ENCODE measurements around the gene NT5M. TPM values are rescaled to one million over a fixed set of nuclear protein-coding genes. Genes with fewer than 3 reads are reported as not detected.

NT5M gene
- total RNA-seq, 1 donor from 2014 or later: 4.1 TPM

DNA sequence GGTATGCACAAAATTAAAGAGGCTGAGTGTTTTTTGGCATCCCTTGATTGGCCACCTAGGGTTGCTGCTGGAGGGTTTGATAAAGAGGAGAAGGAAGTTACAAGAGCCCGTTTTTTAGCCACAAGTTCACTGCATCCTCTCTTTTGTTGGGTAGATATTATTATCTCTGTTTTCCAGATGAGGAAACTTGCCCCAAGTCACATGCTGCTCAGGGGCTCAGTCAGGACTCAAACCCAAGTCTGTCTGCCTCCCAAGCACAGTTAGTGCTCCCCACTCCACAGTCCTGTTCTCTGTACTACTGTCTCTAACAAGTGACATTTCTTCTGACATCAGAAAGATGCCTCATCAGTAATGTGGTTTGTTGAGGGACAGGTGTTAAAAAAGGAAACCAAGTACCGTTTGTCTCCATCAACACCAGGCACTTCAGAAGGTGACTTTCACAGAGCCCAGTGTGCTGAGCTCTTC is 1.4 kb downstream of the NT5M start:
- Mint-ChIP-seq H3K4me3 (peak overlapping the region; percentile 86), H3K9me3 (no peaks in the 10 kb centered on the region), H3K4me1 (peaks cover 24% of the 10 kb centered on the region), H3K27me3 (ENCODE audit: insufficient read depth, low read depth) (peaks cover 18% of the 10 kb centered on the region), H3K27ac (no peak overlapping the region), H3K36me3 (peaks cover 10% of the 10 kb centered on the region)
- no peak overlapping the region for H3K4me2 ChIP-seq
- no peaks in the 10 kb centered on the region for H3K79me2 ChIP-seq (ENCODE audit: low read depth)
- no peaks in the 10 kb centered on the region for H4K20me1 ChIP-seq (ENCODE audit: low read depth)
- H2AFZ ChIP-seq (replicated peaks): no peak overlapping the region
- no peak overlapping the region for H3K9ac ChIP-seq
- no peaks in the 10 kb centered on the region for H3K9me3 ChIP-seq (ENCODE audit: low read depth)
- H3K4me3 ChIP-seq: no peak overlapping the region
- H3K36me3 ChIP-seq: no peaks in the 10 kb centered on the region
- no peaks in the 10 kb centered on the region for H3K4me1 ChIP-seq
- TF ChIP-seq EZH2 (IDR thresholded peaks at IDR 0.05): no peak
- H3F3A ChIP-seq (ENCODE audit: low read depth): peaks cover 39% of the 10 kb centered on the region
- H3K27ac ChIP-seq: no peak overlapping the region
- DNase-seq (ENCODE audit: low spot score): no peak
- H3K27me3 ChIP-seq: peaks cover 20% of the 10 kb centered on the region

- H3K9me3 ChIP-seq (ENCODE audit: low read depth): no peaks in the 10 kb centered on the region
- H3K4me2 ChIP-seq: no peak overlapping the region
- H2AFZ ChIP-seq (replicated peaks): no peak overlapping the region
- peaks cover 18% of the 10 kb centered on the region for H3K4me1 Mint-ChIP-seq
- H3K36me3 ChIP-seq: no peaks in the 10 kb centered on the region
- H3K27ac Mint-ChIP-seq: no peak overlapping the region
- no peak for TF ChIP-seq EZH2 (IDR thresholded peaks at IDR 0.05)
- TF ChIP-seq CTCF (IDR thresholded peaks at IDR 0.05): no peak
- TF ChIP-seq EZH2phosphoT487 (IDR thresholded peaks at IDR 0.05): no peak
- no peaks in the 10 kb centered on the region for H3K9me3 Mint-ChIP-seq
- no peaks in the 10 kb centered on the region for H3K4me1 ChIP-seq
- H3K79me2 ChIP-seq (ENCODE audit: low read depth): no peaks in the 10 kb centered on the region
- H3K4me3 Mint-ChIP-seq: peak overlapping the region; percentile 43
- no peak for DNase-seq (ENCODE audit: low spot score)
- no peaks in the 10 kb centered on the region for H4K20me1 ChIP-seq (ENCODE audit: low read depth)
- peaks cover 20% of the 10 kb centered on the region for H3K27me3 ChIP-seq
- H3K27me3 Mint-ChIP-seq (ENCODE audit: insufficient read depth, low read depth): peaks cover 15% of the 10 kb centered on the region
- peaks cover 14% of the 10 kb centered on the region for H3K36me3 Mint-ChIP-seq
- H3K4me3 ChIP-seq: no peak overlapping the region
- H3K27ac ChIP-seq: no peak overlapping the region
- no peak overlapping the region for H3K9ac ChIP-seq
- peaks cover 32% of the 10 kb centered on the region for H3F3A ChIP-seq (ENCODE audit: low read depth)
Observed at GRCh38 chr17:17305281-17305801, 2.2 kb downstream of the NT5M start.

DNA sequence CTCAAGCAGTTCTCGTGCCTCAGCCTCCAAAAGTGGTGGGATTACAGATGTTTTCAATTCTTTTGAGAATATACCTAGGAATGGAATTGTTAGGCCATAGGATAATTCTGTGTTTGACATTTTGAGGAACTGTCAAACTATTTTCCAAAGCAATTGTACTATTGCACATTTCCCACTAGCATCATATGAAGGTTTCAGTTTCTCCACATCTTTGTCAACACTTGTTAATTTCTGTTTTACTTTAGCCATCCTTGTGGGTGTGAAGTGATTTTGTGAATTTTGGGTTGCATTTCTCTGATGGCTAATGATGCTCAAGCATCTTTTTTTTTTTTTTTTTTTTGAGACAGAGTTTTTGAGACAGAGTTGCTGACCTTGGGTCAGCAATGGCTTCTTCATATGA is 6.2 kb downstream of the NT5M start:
- H3K36me3 ChIP-seq: no peaks in the 10 kb centered on the region
- H3K79me2 ChIP-seq (ENCODE audit: low read depth): no peaks in the 10 kb centered on the region
- no peak overlapping the region for H3K4me3 Mint-ChIP-seq
- H3K9ac ChIP-seq: no peak overlapping the region
- no peak overlapping the region for H3K27ac Mint-ChIP-seq
- no peaks in the 10 kb centered on the region for H3K4me1 ChIP-seq
- TF ChIP-seq EZH2phosphoT487 (IDR thresholded peaks at IDR 0.05) (no peak), CTCF (IDR thresholded peaks at IDR 0.05) (no peak), EZH2 (IDR thresholded peaks at IDR 0.05) (no peak)
- peaks cover 9% of the 10 kb centered on the region for H3K4me1 Mint-ChIP-seq
- peaks cover 3% of the 10 kb centered on the region for H3K9me3 Mint-ChIP-seq
- H3K36me3 Mint-ChIP-seq: peaks cover 23% of the 10 kb centered on the region
- H3K27me3 ChIP-seq: peaks cover 11% of the 10 kb centered on the region
- H4K20me1 ChIP-seq (ENCODE audit: low read depth): no peaks in the 10 kb centered on the region
- H3K9me3 ChIP-seq (ENCODE audit: low read depth): no peaks in the 10 kb centered on the region
- DNase-seq (ENCODE audit: low spot score): no peak
- H3F3A ChIP-seq (ENCODE audit: low read depth): peaks cover 7% of the 10 kb centered on the region
- no peak overlapping the region for H3K4me3 ChIP-seq
- H2AFZ ChIP-seq (replicated peaks): no peak overlapping the region
- H3K4me2 ChIP-seq: no peak overlapping the region
- H3K27ac ChIP-seq: no peak overlapping the region
- peaks cover 5% of the 10 kb centered on the region for H3K27me3 Mint-ChIP-seq (ENCODE audit: insufficient read depth, low read depth)

- Histone ChIP-seq H3K27me3 (no peaks in the 10 kb centered on the region), H3K79me2 (ENCODE audit: low read depth) (no peaks in the 10 kb centered on the region), H3K36me3 (no peaks in the 10 kb centered on the region), H3F3A (ENCODE audit: low read depth) (peaks cover 8% of the 10 kb centered on the region), H3K4me2 (no peak overlapping the region), H3K9ac (no peak overlapping the region), H3K9me3 (ENCODE audit: low read depth) (no peaks in the 10 kb centered on the region), H3K4me1 (no peaks in the 10 kb centered on the region), H2AFZ (replicated peaks) (no peak overlapping the region), H4K20me1 (ENCODE audit: low read depth) (no peaks in the 10 kb centered on the region), H3K27ac (no peak overlapping the region), H3K4me3 (no peak overlapping the region)
- DNase-seq (ENCODE audit: low spot score): peak; percentile 50
- Mint-ChIP-seq H3K4me3 (no peak overlapping the region), H3K9me3 (peaks cover 3% of the 10 kb centered on the region), H3K4me1 (peaks cover 3% of the 10 kb centered on the region), H3K36me3 (peaks cover 21% of the 10 kb centered on the region), H3K27me3 (ENCODE audit: insufficient read depth, low read depth) (no peaks in the 10 kb centered on the region), H3K27ac (peak overlapping the region; percentile 44)
- no peak for TF ChIP-seq EZH2phosphoT487 (IDR thresholded peaks at IDR 0.05)
- peak; percentile 42 for TF ChIP-seq CTCF (IDR thresholded peaks at IDR 0.05)
- no peak for TF ChIP-seq EZH2 (IDR thresholded peaks at IDR 0.05)
Observed at GRCh38 chr17:17313350-17313991, 10.3 kb downstream of the NT5M start.
